Suprapubic skin (tissue), 4 donors: ENCODE results near the gene ENPP1.

Experiments used
- POLR2A ChIP-seq, 2 donors: fragments of 450-650 bp; IDR thresholded peaks; one replicate each; pipeline ENCODE4 v1.6.1; 2017; ENCODE audit warnings: antibody characterized with exemption in 2 of 2, mild to moderate bottlenecking in 2 of 2, moderate library complexity in 2 of 2
- POLR2AphosphoS5 ChIP-seq, 3 donors: sonication (generic); formaldehyde crosslinking; IDR thresholded peaks; one replicate each; pipeline ENCODE4 v1.6.1; 2017; ENCODE audit warnings: antibody characterized with exemption in 3 of 3
- TF ChIP-seq, protein P1 (sequence below), 2 donors: fragments of 200-600 bp in 1 of 2; fragments of 450-650 bp in 1 of 2; sonication (generic) in 1 of 2; IDR thresholded peaks; one replicate each; pipeline ENCODE4 v1.5.1; 2016 to 2019; ENCODE audit warnings: antibody characterized with exemption in 2 of 2, mild to moderate bottlenecking in 1 of 2, moderate library complexity in 1 of 2

- TF ChIP-seq, protein P1, sequence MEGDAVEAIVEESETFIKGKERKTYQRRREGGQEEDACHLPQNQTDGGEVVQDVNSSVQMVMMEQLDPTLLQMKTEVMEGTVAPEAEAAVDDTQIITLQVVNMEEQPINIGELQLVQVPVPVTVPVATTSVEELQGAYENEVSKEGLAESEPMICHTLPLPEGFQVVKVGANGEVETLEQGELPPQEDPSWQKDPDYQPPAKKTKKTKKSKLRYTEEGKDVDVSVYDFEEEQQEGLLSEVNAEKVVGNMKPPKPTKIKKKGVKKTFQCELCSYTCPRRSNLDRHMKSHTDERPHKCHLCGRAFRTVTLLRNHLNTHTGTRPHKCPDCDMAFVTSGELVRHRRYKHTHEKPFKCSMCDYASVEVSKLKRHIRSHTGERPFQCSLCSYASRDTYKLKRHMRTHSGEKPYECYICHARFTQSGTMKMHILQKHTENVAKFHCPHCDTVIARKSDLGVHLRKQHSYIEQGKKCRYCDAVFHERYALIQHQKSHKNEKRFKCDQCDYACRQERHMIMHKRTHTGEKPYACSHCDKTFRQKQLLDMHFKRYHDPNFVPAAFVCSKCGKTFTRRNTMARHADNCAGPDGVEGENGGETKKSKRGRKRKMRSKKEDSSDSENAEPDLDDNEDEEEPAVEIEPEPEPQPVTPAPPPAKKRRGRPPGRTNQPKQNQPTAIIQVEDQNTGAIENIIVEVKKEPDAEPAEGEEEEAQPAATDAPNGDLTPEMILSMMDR (IDR thresholded peaks at IDR 0.05): no peak
- no peak for TF ChIP-seq POLR2AphosphoS5 (IDR thresholded peaks at IDR 0.05)
- TF ChIP-seq POLR2A (IDR thresholded peaks at IDR 0.05): no peak
These were observed 15.6 kb downstream of the ENPP1 start for GRCh38 chr6:131823276-131823902.
